Testis (tissue), 3 donors: ENCODE measurements around the gene CDK2AP2. TPM values are rescaled to one million over a fixed set of nuclear protein-coding genes. Genes with fewer than 3 reads are reported as not detected.

Source experiments
- DNase-seq: peaks from one replicate; pipeline ENCODE4 v3.0.0-alpha.2; 2019
- H3K27ac ChIP-seq, 2 donors: fragments of 200-600 bp; sonication (generic); one replicate each; pipeline ENCODE4 v1.5.1; 2019
- H3K27me3 ChIP-seq: fragments of 200-600 bp; sonication (generic); one replicate; pipeline ENCODE4 v1.5.1; 2019
- H3K36me3 ChIP-seq: fragments of 200-600 bp; sonication (generic); one replicate; pipeline ENCODE4 v1.5.1; 2017; ENCODE audit warnings: low read depth; ENCODE audit errors: missing control alignments
- H3K4me1 ChIP-seq: fragments of 200-600 bp; sonication (generic); one replicate; pipeline ENCODE4 v1.5.1; 2019
- H3K4me3 ChIP-seq, 2 donors: fragments of 200-600 bp; sonication (generic); one replicate each; pipeline ENCODE4 v1.5.1; 2017 to 2019
- H3K9me3 ChIP-seq: fragments of 200-600 bp; sonication (generic); one replicate; pipeline ENCODE4 v1.5.1; 2017
- CTCF ChIP-seq, 3 experiments: fragments of 450-650 bp in 2 of 3; fragments of 200-600 bp in 1 of 3; sonication (generic) in 1 of 3; IDR thresholded peaks; one replicate each; pipeline ENCODE4 v1.5.1; 2016 to 2019; ENCODE audit warnings: antibody characterized with exemption in 3 of 3, mild to moderate bottlenecking in 2 of 3, moderate library complexity in 1 of 3
- POLR2A ChIP-seq: fragments of 450-650 bp; IDR thresholded peaks from one replicate; pipeline ENCODE4 v1.6.1; 2017; ENCODE audit warnings: antibody characterized with exemption, mild to moderate bottlenecking, moderate library complexity
- WGBS, 2 donors: methylation state at CpG; one replicate each; pipeline ENCODE4 v1.1.5; 2018; 5-methylcytosine and 5-hydroxymethylcytosine counted together
- intact Hi-C: fragments of 100-400 bp; cut with DNase I; formaldehyde crosslinking; loops from one replicate; pipeline ENCODE4 v1.15.1; 2023; ENCODE audit warnings: low total_unique reads
- polyA plus RNA-seq: library from polyadenylated mRNA; stranded (reverse); fragments of 350-450 nt; fragmentation: Illumina TruSeq; extraction: RNeasy Lipid Tissue Mini Kit (QIAGEN cat#74804); gene quantifications from one replicate; pipeline ENCODE4 v1.2.3, GENCODE V29; 2014; ENCODE audit warnings: low read depth, low replicate concordance; ENCODE audit not compliant: insufficient read depth
- total RNA-seq, 2 donors: library from RNA; depleted of rRNA; stranded (reverse); fragments of >200 nt; gene quantifications; one replicate each; pipeline ENCODE4 v1.2.3, GENCODE V29; 2016

CDK2AP2 gene
- total and polyA plus RNA-seq, 3 donors from 2014 or later, result 20.9 to 38.0 (median 26.4) TPM

GRCh38 chr11:67504005-67504949 is 3.7 kb downstream of the CDK2AP2 start:
- H3K27ac ChIP-seq, result peak overlapping the region in 1 of 2 donors; percentile 74
- no peaks in the 10 kb centered on the region for H3K9me3 ChIP-seq
- intact Hi-C loops, result no loop called here
- H3K4me1 ChIP-seq, result peaks cover 21% of the 10 kb centered on the region
- TF ChIP-seq CTCF (IDR thresholded peaks at IDR 0.05) (no peak), POLR2A (no peak)
- H3K36me3 ChIP-seq, result no peaks in the 10 kb centered on the region
- no peak for DNase-seq
- no peaks in the 10 kb centered on the region for H3K27me3 ChIP-seq
- WGBS, 2 donors, result 3 to 7% methylated on average over 17 to 45 of the region's 101 CpGs
- H3K4me3 ChIP-seq, result peak overlapping the region; percentile 54

- no peaks in the 10 kb centered on the region for H3K9me3 ChIP-seq
- no peaks in the 10 kb centered on the region for H3K27me3 ChIP-seq
- H3K36me3 ChIP-seq, result no peaks in the 10 kb centered on the region
- TF ChIP-seq CTCF (IDR thresholded peaks at IDR 0.05), result no peak
- no peak for TF ChIP-seq POLR2A
- no peak overlapping the region for H3K27ac ChIP-seq
- H3K4me1 ChIP-seq, result peaks cover 21% of the 10 kb centered on the region
- H3K4me3 ChIP-seq, result peak overlapping the region; percentile 54
- 65 to 69% methylated on average over 15 to 19 of the region's 19 CpGs for WGBS, 2 donors
- intact Hi-C loops, result no loop called here
- no peak for DNase-seq
Observed at GRCh38 chr11:67503119-67504004, 4.6 kb downstream of the CDK2AP2 start.

- intact Hi-C loops, result no loop called here
- Histone ChIP-seq H3K36me3 (no peaks in the 10 kb centered on the region), H3K4me3 (no peak overlapping the region), H3K27me3 (no peaks in the 10 kb centered on the region), H3K4me1 (peaks cover 18% of the 10 kb centered on the region), H3K9me3 (no peaks in the 10 kb centered on the region), H3K27ac (no peak overlapping the region)
- TF ChIP-seq CTCF (IDR thresholded peaks at IDR 0.05) (no peak), POLR2A (no peak)
- 96 to 97% methylated on average over 7 to 18 of the region's 18 CpGs for WGBS, 2 donors
- no peak for DNase-seq
Observed at GRCh38 chr11:67502328-67502979, 5.5 kb downstream of the CDK2AP2 start.

- DNase-seq, result no peak
- no peaks in the 10 kb centered on the region for H3K27me3 ChIP-seq
- H3K27ac ChIP-seq, result no peak overlapping the region
- no peaks in the 10 kb centered on the region for H3K9me3 ChIP-seq
- no peak for TF ChIP-seq CTCF (IDR thresholded peaks at IDR 0.05)
- no peak for TF ChIP-seq POLR2A
- H3K36me3 ChIP-seq, result no peaks in the 10 kb centered on the region
- 94 to 95% methylated on average over 13 to 15 of the region's 18 CpGs for WGBS, 2 donors
- intact Hi-C loops, result no loop called here
- H3K4me1 ChIP-seq, result peaks cover 12% of the 10 kb centered on the region
- H3K4me3 ChIP-seq, result no peak overlapping the region
Observed at GRCh38 chr11:67501854-67502253, 6.1 kb downstream of the CDK2AP2 start.
